Activated T-cell treated with anti-CD3 and anti-CD28 coated beads for 48 hours (primary cell): ENCODE measurements around the gene ZNF513.
"Not testable (repeated sequence)": the region's sequence is repeated elsewhere in the genome, so short reads cannot be mapped to it uniquely, and the experiment has no call there.

Experiments used
- DNase-seq: peaks from one replicate; pipeline ENCODE4 v3.0.0-alpha.2; 2020; ENCODE audit warnings: low read depth

The ZNF513 gene

GRCh38 chr2:27356056-27356381 lies 24.5 kb downstream of the ZNF513 start:
- no peak for DNase-seq

GRCh38 chr2:27354597-27354927 lies 26.0 kb downstream of the ZNF513 start:
- DNase-seq: no peak

GRCh38 chr2:27353762-27354596 lies 26.6 kb downstream of the ZNF513 start:
- no peak for DNase-seq

- DNase-seq: not testable (repeated sequence)
Observed at GRCh38 chr2:27353386-27353761, 27.2 kb downstream of the ZNF513 start.

GRCh38 chr2:27351802-27352598 lies 28.5 kb downstream of the ZNF513 start:
- no peak for DNase-seq

GRCh38 chr2:27350106-27350693 lies 30.3 kb downstream of the ZNF513 start:
- no peak for DNase-seq

- DNase-seq: no peak
Observed at GRCh38 chr2:27347641-27348040, 32.9 kb downstream of the ZNF513 start.

GRCh38 chr2:27336173-27336572 lies 44.4 kb downstream of the ZNF513 start:
- DNase-seq: no peak

GRCh38 chr2:27335311-27335710 lies 45.2 kb downstream of the ZNF513 start:
- DNase-seq: no peak
